H1 (cell line): ENCODE measurements around the gene PCDH9. TPM values are rescaled to one million over a fixed set of nuclear protein-coding genes. Genes with fewer than 3 reads are reported as not detected.

Experiments used
- CTCF ChIA-PET: fragments of 300-600 bp; sonication (Branson Sonifier 250); formaldehyde crosslinking; loops from one replicate; lab custom pipeline; 2021; ENCODE audit not compliant: partially characterized antibody; lab: Charles Lee
- POLR2A ChIA-PET: fragments of 300-600 bp; sonication (Branson Sonifier 250); formaldehyde crosslinking; loops from one replicate; lab custom pipeline; 2021; ENCODE audit warnings: inconsistent platforms; ENCODE audit not compliant: partially characterized antibody; lab: Charles Lee
- DNase-seq, 2 experiments: peaks; one replicate each; pipeline versions ENCODE4 v3.0.0 to v3.0.0-alpha.2; 2010 to 2022; ENCODE audit warnings: low spot score in 2 of 2, low read depth in 1 of 2, mixed read lengths in 1 of 2
- FAIRE-seq: peaks from 2 replicates; lab custom pipeline; 2011; peaks lifted over from hg19 to GRCh38; lab: Jason Lieb, UNC
- H2AFZ ChIP-seq: 2 replicates; pipeline ENCODE4 v1.8.1; 2012; ENCODE audit warnings: low read length, inconsistent platforms
- H2AK5ac ChIP-seq: 2 replicates; pipeline ENCODE4 v1.6.1; 2013; ENCODE audit warnings: low read depth, low read length
- H2BK120ac ChIP-seq: replicated peaks from 2 replicates; pipeline ENCODE3; 2013; ENCODE audit warnings: low read depth, low read length, inconsistent platforms
- H2BK12ac ChIP-seq: 2 replicates; pipeline ENCODE4 v1.6.1; 2013; ENCODE audit warnings: low read depth, low read length
- H2BK15ac ChIP-seq: 2 replicates; pipeline ENCODE4 v1.6.1; 2013; ENCODE audit warnings: low read length
- H2BK20ac ChIP-seq: 2 replicates; pipeline ENCODE4 v1.6.1; 2013; ENCODE audit warnings: low read length
- H2BK5ac ChIP-seq: 2 replicates; pipeline ENCODE4 v1.6.1; 2013; ENCODE audit warnings: low read depth, low read length
- H3K14ac ChIP-seq: 2 replicates; pipeline ENCODE4 v1.6.1; 2013; ENCODE audit warnings: inconsistent platforms; ENCODE audit not compliant: insufficient read length
- H3K18ac ChIP-seq: 2 replicates; pipeline ENCODE4 v1.6.1; 2013; ENCODE audit warnings: low read length; ENCODE audit errors: extremely low read depth
- H3K23ac ChIP-seq: 2 replicates; pipeline ENCODE4 v1.6.1; 2013; ENCODE audit warnings: inconsistent platforms; ENCODE audit not compliant: insufficient read length
- H3K23me2 ChIP-seq: 2 replicates; pipeline ENCODE4 v1.6.1; 2013; ENCODE audit warnings: low read depth, low read length
- H3K27ac ChIP-seq: 2 replicates; pipeline ENCODE4 v1.6.1; 2011; ENCODE audit warnings: low read depth, low read length, inconsistent platforms
- H3K27me3 ChIP-seq, 4 experiments: replicated peaks in 1 of 4; 1 replicate in 1 of 4; 2 replicates in 3 of 4; pipeline versions ENCODE4 v1.6.1 to v1.8.1; 2011 to 2013; ENCODE audit warnings: low read length in 3 of 4, mild to moderate bottlenecking in 3 of 4, inconsistent platforms in 2 of 4, mixed read lengths in 2 of 4, moderate library complexity in 1 of 4; ENCODE audit not compliant: control insufficient read depth in 3 of 4, insufficient read depth in 3 of 4; ENCODE audit errors: extremely low read depth in 1 of 4
- H3K36me3 ChIP-seq, 4 experiments: 2 replicates each; pipeline versions ENCODE4 v1.6.1 to v1.8.1; 2011 to 2013; ENCODE audit warnings: mild to moderate bottlenecking in 4 of 4, low read length in 3 of 4, moderate library complexity in 2 of 4, control low read depth in 1 of 4, inconsistent platforms in 1 of 4; ENCODE audit not compliant: insufficient read depth in 4 of 4, control insufficient read depth in 2 of 4
- H3K4ac ChIP-seq: replicated peaks from 2 replicates; pipeline ENCODE3; 2013; ENCODE audit warnings: low read length, low read depth, mixed read lengths, inconsistent platforms; ENCODE audit not compliant: insufficient read length
- H3K4me1 ChIP-seq, 4 experiments: replicated peaks in 1 of 4; 1 replicate in 1 of 4; 2 replicates in 3 of 4; pipeline versions ENCODE4 v1.6.1 to v1.8.1; 2011 to 2013; ENCODE audit warnings: low read length in 3 of 4, inconsistent platforms in 2 of 4, mixed read lengths in 1 of 4; ENCODE audit not compliant: insufficient read depth in 4 of 4, control insufficient read depth in 3 of 4
- H3K4me2 ChIP-seq, 2 experiments: 2 replicates each; pipeline versions ENCODE4 v1.6.1 to v1.8.1; 2011 to 2013; ENCODE audit warnings: low read depth in 2 of 2, low read length in 2 of 2, control low read depth in 1 of 2, inconsistent platforms in 1 of 2, mild to moderate bottlenecking in 1 of 2; ENCODE audit not compliant: insufficient read depth in 1 of 2
- H3K4me3 ChIP-seq, 4 experiments: fragments of 200-600, 300-600 bp in 1 of 4; sonication (generic), shearing (Covaris generic), sonication (Bioruptor Twin) in 1 of 4; 2 replicates each; pipeline versions ENCODE4 v1.5.1 to v1.8.1; 2011 to 2016; ENCODE audit warnings: low read length in 4 of 4, low read depth in 3 of 4, control low read depth in 2 of 4, inconsistent platforms in 2 of 4, mild to moderate bottlenecking in 2 of 4, mixed read lengths in 1 of 4, moderate library complexity in 1 of 4; ENCODE audit not compliant: insufficient read depth in 2 of 4; ENCODE audit errors: extremely low read depth in 1 of 4
- H3K56ac ChIP-seq: replicated peaks from 2 replicates; pipeline ENCODE3; 2013; ENCODE audit warnings: low read depth, mild to moderate bottlenecking, mixed read lengths, low read length, inconsistent platforms; ENCODE audit not compliant: insufficient read length
- H3K79me1 ChIP-seq: 2 replicates; pipeline ENCODE4 v1.6.1; 2013; ENCODE audit warnings: low read depth, low read length, control low read depth
- H3K79me2 ChIP-seq, 2 experiments: 2 replicates each; pipeline versions ENCODE4 v1.6.1 to v1.8.1; 2012 to 2013; ENCODE audit warnings: low read length in 2 of 2, mild to moderate bottlenecking in 2 of 2, inconsistent platforms in 1 of 2; ENCODE audit not compliant: insufficient read depth in 2 of 2, control insufficient read depth in 1 of 2
- H3K9ac ChIP-seq, 4 experiments: replicated peaks in 1 of 4; 1 replicate in 1 of 4; 2 replicates in 3 of 4; pipeline versions ENCODE4 v1.6.1 to v1.8.1; 2011 to 2013; ENCODE audit warnings: low read depth in 3 of 4, low read length in 3 of 4, control low read depth in 2 of 4, mild to moderate bottlenecking in 2 of 4, moderate library complexity in 2 of 4, inconsistent platforms in 1 of 4; ENCODE audit errors: extremely low read depth in 1 of 4
- H3K9me3 ChIP-seq, 2 experiments: 2 replicates each; pipeline versions ENCODE4 v1.6.1 to v1.8.1; 2012 to 2013; ENCODE audit warnings: mild to moderate bottlenecking in 2 of 2, moderate library complexity in 2 of 2, control low read depth in 1 of 2, inconsistent platforms in 1 of 2, low read depth in 1 of 2, low read length in 1 of 2, mixed read lengths in 1 of 2; ENCODE audit not compliant: insufficient read depth in 2 of 2
- H4K20me1 ChIP-seq, 2 experiments: replicated peaks in 1 of 2; 2 replicates each; pipeline versions ENCODE3 to v1.8.1; 2011 to 2013; ENCODE audit warnings: inconsistent platforms in 2 of 2, low read length in 2 of 2, mild to moderate bottlenecking in 1 of 2; ENCODE audit not compliant: insufficient read depth in 2 of 2, control insufficient read depth in 1 of 2
- H4K5ac ChIP-seq: 2 replicates; pipeline ENCODE4 v1.6.1; 2013; ENCODE audit warnings: low read length, low read depth, mixed read lengths, inconsistent platforms; ENCODE audit not compliant: insufficient read length
- H4K8ac ChIP-seq: 2 replicates; pipeline ENCODE4 v1.8.0; 2013; ENCODE audit warnings: mild to moderate bottlenecking, moderate library complexity, low read length, inconsistent platforms; ENCODE audit not compliant: insufficient read depth; ENCODE audit errors: extremely low read depth
- H4K91ac ChIP-seq: replicated peaks from 2 replicates; pipeline ENCODE3; 2013; ENCODE audit warnings: low read length, mixed read lengths, inconsistent platforms; ENCODE audit not compliant: insufficient read length
- RBBP5 ChIP-seq: IDR thresholded peaks from 2 replicates; pipeline ENCODE4 v1.7.1; 2012; ENCODE audit warnings: low read depth, mild to moderate bottlenecking, inconsistent platforms, low read length, moderate library complexity, borderline replicate concordance
- SAP30 ChIP-seq: fragments of 300-600 bp; sonication (generic); IDR thresholded peaks from 2 replicates; pipeline ENCODE4 v1.7.1; 2012; ENCODE audit warnings: low read length, moderate library complexity, mild to moderate bottlenecking, inconsistent platforms; ENCODE audit not compliant: insufficient read depth, insufficient replicate concordance
- TBP ChIP-seq: IDR thresholded peaks from 2 replicates; pipeline ENCODE4 v1.6.1; 2011; ENCODE audit warnings: low read depth, low read length, improper control_type of control experiment
- WGBS, 2 experiments: shearing (Covaris generic) in 1 of 2; methylation state at CpG; one replicate each; pipeline versions ENCODE4 v1.1.6 to v1.1.7; 2013 to 2015; ENCODE audit warnings: low lambda C conversion rate in 2 of 2, mixed read lengths in 2 of 2, inconsistent platforms in 1 of 2, low coverage in 1 of 2, missing lambda C conversion rate in 1 of 2; ENCODE audit not compliant: insufficient replicate concordance in 2 of 2, insufficient coverage in 1 of 2, insufficient read length in 1 of 2; ENCODE audit errors: extremely low coverage in 1 of 2, missing lambda C conversion rate in 1 of 2; 5-methylcytosine and 5-hydroxymethylcytosine counted together
- polyA plus RNA-seq, 7 experiments: library from polyadenylated mRNA; depleted of rRNA in 3 of 7; stranded (reverse) in 5 of 7; unstranded in 2 of 7; fragments of >200 nt in 5 of 7; fragments of 200-250 nt in 2 of 7; gene quantifications; 1 replicate in 5 of 7; 2 replicates in 1 of 7; 4 replicates in 1 of 7; pipeline versions ENCODE4 v1.2.1 to v1.2.3, GENCODE V29; 2011 to 2013; ENCODE audit warnings: missing spikeins in 2 of 7, mixed read lengths in 2 of 7
- total RNA-seq: library from RNA; stranded (reverse); fragmentation: NEBNext Ultra II Directional; extraction: Animal tissue kit (Norgen Biotek cat#: 25700); gene quantifications from 2 replicates; pipeline ENCODE4 v1.2.1, GENCODE V29; 2021
- TF ChIP-seq, protein P1 (sequence below): IDR thresholded peaks from 2 replicates; pipeline ENCODE4 v1.6.1; 2012; ENCODE audit warnings: inconsistent platforms
- TF ChIP-seq, protein P2 (sequence below): IDR thresholded peaks from 2 replicates; pipeline ENCODE4 v1.6.1; 2011; ENCODE audit warnings: low read length, improper control_type of control experiment

The PCDH9 gene
- total and polyA plus RNA-seq, 2 of the 8 experiments (the other 6 are each of a cell fraction or from before 2014, with no cell fraction given), result 0.12 to 0.60 TPM

- no peak overlapping the region for H2BK120ac ChIP-seq
- no peak overlapping the region for H2BK20ac ChIP-seq
- H3K23ac ChIP-seq, result no peak overlapping the region
- H3K27ac ChIP-seq, result no peak overlapping the region
- H2BK15ac ChIP-seq, result no peak overlapping the region
- no peaks in the 10 kb centered on the region for H3K79me2 ChIP-seq
- FAIRE-seq (no peak), DNase-seq (no peak)
- no peak overlapping the region for H2AFZ ChIP-seq
- no peak overlapping the region for H4K91ac ChIP-seq
- peaks cover 0 to 1% (median 0%) of the 10 kb centered on the region in 4 experiments; a peak in 1 of 7 replicates for H3K27me3 ChIP-seq
- 93% methylated on average over 4 of the region's 4 CpGs; no CpG with 5 or more reads in 1 of the 2 experiments for WGBS, 2 experiments
- H2AK5ac ChIP-seq, result no peak overlapping the region
- H3K4me3 ChIP-seq, result no peak overlapping the region
- H3K23me2 ChIP-seq, result no peaks in the 10 kb centered on the region
- no peak overlapping the region for H4K8ac ChIP-seq
- H2BK5ac ChIP-seq, result no peak overlapping the region
- no peak overlapping the region for H3K4me2 ChIP-seq
- no peaks in the 10 kb centered on the region for H3K36me3 ChIP-seq
- H3K14ac ChIP-seq, result no peak overlapping the region
- no peak overlapping the region for H3K18ac ChIP-seq
- ChIA-PET POLR2A (no interaction called here), CTCF (no interaction called here)
- no peak overlapping the region for H3K4ac ChIP-seq
- H3K4me1 ChIP-seq, result no peaks in the 10 kb centered on the region
- H3K56ac ChIP-seq, result no peak overlapping the region
- no peaks in the 10 kb centered on the region for H3K79me1 ChIP-seq
- no peaks in the 10 kb centered on the region for H4K20me1 ChIP-seq
- no peak overlapping the region for H2BK12ac ChIP-seq
- no peaks in the 10 kb centered on the region for H3K9me3 ChIP-seq
- no peak overlapping the region for H3K9ac ChIP-seq
- no peak overlapping the region for H4K5ac ChIP-seq
- TF ChIP-seq SAP30 (no peak), TBP (no peak), RBBP5 (no peak)
- TF ChIP-seq, protein P1, sequence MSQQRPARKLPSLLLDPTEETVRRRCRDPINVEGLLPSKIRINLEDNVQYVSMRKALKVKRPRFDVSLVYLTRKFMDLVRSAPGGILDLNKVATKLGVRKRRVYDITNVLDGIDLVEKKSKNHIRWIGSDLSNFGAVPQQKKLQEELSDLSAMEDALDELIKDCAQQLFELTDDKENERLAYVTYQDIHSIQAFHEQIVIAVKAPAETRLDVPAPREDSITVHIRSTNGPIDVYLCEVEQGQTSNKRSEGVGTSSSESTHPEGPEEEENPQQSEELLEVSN, result no peak
- TF ChIP-seq, protein P2, sequence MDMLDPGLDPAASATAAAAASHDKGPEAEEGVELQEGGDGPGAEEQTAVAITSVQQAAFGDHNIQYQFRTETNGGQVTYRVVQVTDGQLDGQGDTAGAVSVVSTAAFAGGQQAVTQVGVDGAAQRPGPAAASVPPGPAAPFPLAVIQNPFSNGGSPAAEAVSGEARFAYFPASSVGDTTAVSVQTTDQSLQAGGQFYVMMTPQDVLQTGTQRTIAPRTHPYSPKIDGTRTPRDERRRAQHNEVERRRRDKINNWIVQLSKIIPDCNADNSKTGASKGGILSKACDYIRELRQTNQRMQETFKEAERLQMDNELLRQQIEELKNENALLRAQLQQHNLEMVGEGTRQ, result no peak
Measured at GRCh38 chr13:66335626-66336025, 894.5 kb downstream of the PCDH9 start.
